NOMO-1 (cell line): ENCODE measurements around the gene YWHAE.
"Not testable (repeated sequence)": the region's sequence is repeated elsewhere in the genome, so short reads cannot be mapped to it uniquely, and the experiment has no call there.

Experiments
- DNase-seq, 2 experiments: peaks; one replicate each; lab custom pipeline; 2025; ENCODE audit not compliant: unreplicated experiment in 2 of 2; lab: John Stamatoyannopoulos, UW

Gene YWHAE

GRCh38 chr17:1399679-1400512 lies at the start of gene YWHAE:
Gene YWHAE, minus strand, starts transcription at chr17:1400222. Its CDS starts 112 bp downstream, at chr17:1400110.
- DNase-seq: peak; percentile 94 to 97

- DNase-seq: no peak
Observed at GRCh38 chr17:1449412-1449967, 49.5 kb upstream of the YWHAE start.

GRCh38 chr17:1447052-1447451 lies 47.0 kb upstream of the YWHAE start:
- no peak for DNase-seq

GRCh38 chr17:1446201-1446600 lies 46.2 kb upstream of the YWHAE start:
- DNase-seq: no peak

- not testable (repeated sequence) for DNase-seq
Observed at GRCh38 chr17:1445695-1446094, 45.7 kb upstream of the YWHAE start.

- DNase-seq: not testable (repeated sequence)
Observed at GRCh38 chr17:1442721-1443120, 42.7 kb upstream of the YWHAE start.

GRCh38 chr17:1442187-1442586 lies 42.2 kb upstream of the YWHAE start:
- no peak for DNase-seq

- DNase-seq: no peak
Observed at GRCh38 chr17:1440921-1441320, 40.9 kb upstream of the YWHAE start.

GRCh38 chr17:1438593-1439083 lies 38.6 kb upstream of the YWHAE start:
- DNase-seq: no peak

- DNase-seq: no peak
Observed at GRCh38 chr17:1435326-1435725, 35.3 kb upstream of the YWHAE start.

- DNase-seq: no peak
Observed at GRCh38 chr17:1434150-1434549, 34.1 kb upstream of the YWHAE start.

GRCh38 chr17:1431631-1432104 lies 31.6 kb upstream of the YWHAE start:
- no peak for DNase-seq

GRCh38 chr17:1423456-1424135 lies 23.6 kb upstream of the YWHAE start:
- DNase-seq: no peak

- no peak for DNase-seq
Observed at GRCh38 chr17:1422885-1423284, 22.9 kb upstream of the YWHAE start.

- no peak for DNase-seq
Observed at GRCh38 chr17:1421470-1421869, 21.4 kb upstream of the YWHAE start.

- DNase-seq: no peak
Observed at GRCh38 chr17:1420981-1421380, 21.0 kb upstream of the YWHAE start.

GRCh38 chr17:1420163-1420562 lies 20.1 kb upstream of the YWHAE start:
- DNase-seq: no peak

GRCh38 chr17:1418476-1418875 lies 18.5 kb upstream of the YWHAE start:
- not testable (repeated sequence) for DNase-seq

GRCh38 chr17:1416414-1416813 lies 16.4 kb upstream of the YWHAE start:
- DNase-seq: no peak

GRCh38 chr17:1414634-1415033 lies 14.6 kb upstream of the YWHAE start:
- DNase-seq: no peak

GRCh38 chr17:1414001-1414574 lies 14.1 kb upstream of the YWHAE start:
- no peak for DNase-seq
